Measurements from ENCODE around the gene GALNT17. TPM values are rescaled to one million over a fixed set of nuclear protein-coding genes. Genes with fewer than 3 reads are reported as not detected.
A peak's percentile ranks its signal among the peaks of the same experiment; 100 is the strongest.
"Not testable (repeated sequence)": the region's sequence is repeated elsewhere in the genome, so short reads cannot be mapped to it uniquely, and the experiment has no call there.

GALNT17 gene
- total and polyA plus RNA-seq, 3 experiments from 2014 or later: not detected

GRCh38 chr7:71733107-71733870, 601.3 kb downstream of the GALNT17 start:
- Histone ChIP-seq H3K4me1 (ENCODE audit: insufficient read depth, low read length) (no peaks in the 10 kb centered on the region), H3K9me3 (ENCODE audit: low read length) (no peaks in the 10 kb centered on the region), H3K27me3 (ENCODE audit: insufficient read depth, low read length, poor library complexity, severe bottlenecking) (no peaks in the 10 kb centered on the region), H3K36me3 (ENCODE audit: insufficient read depth, low read length) (no peaks in the 10 kb centered on the region), H3K4me3 (ENCODE audit: low read length) (no peak overlapping the region), H3K27ac (ENCODE audit: low read depth, low read length) (no peak overlapping the region)
- H3K27ac Mint-ChIP-seq: no peak overlapping the region
- no peaks in the 10 kb centered on the region for H3K36me3 Mint-ChIP-seq
- no peaks in the 10 kb centered on the region for H3K4me1 Mint-ChIP-seq
- ChIA-PET CTCF (interaction anchor here (1.5 kb wide), 1 partner anchor 904 kb away, joined by 5 read pairs; no protein-coding TSS in a partner anchor), POLR2A (no interaction called here)
- no peak overlapping the region for H3K4me3 Mint-ChIP-seq
- peaks cover 0 to 3% (median 0%) of the 10 kb centered on the region in 5 donors for H3K9me3 Mint-ChIP-seq
- peak in 3 of 5 donors; percentile 17 to 35 (median 35) for DNase-seq
- no peaks in the 10 kb centered on the region for H3K27me3 Mint-ChIP-seq

- DNase-seq: peak in 2 of 5 donors; percentile 6 to 11
- H3K4me1 ChIP-seq (ENCODE audit: insufficient read depth, low read length): no peaks in the 10 kb centered on the region
- H3K27ac ChIP-seq (ENCODE audit: low read depth, low read length): no peak overlapping the region
- ChIA-PET CTCF (no interaction called here), POLR2A (no interaction called here)
- no peaks in the 10 kb centered on the region for H3K36me3 ChIP-seq (ENCODE audit: insufficient read depth, low read length)
- H3K4me1 Mint-ChIP-seq: no peaks in the 10 kb centered on the region
- H3K9me3 ChIP-seq (ENCODE audit: low read length): no peaks in the 10 kb centered on the region
- H3K9me3 Mint-ChIP-seq: no peaks in the 10 kb centered on the region
- no peak overlapping the region for H3K27ac Mint-ChIP-seq
- no peaks in the 10 kb centered on the region for H3K27me3 ChIP-seq (ENCODE audit: insufficient read depth, low read length, poor library complexity, severe bottlenecking)
- no peak overlapping the region for H3K4me3 Mint-ChIP-seq
- no peaks in the 10 kb centered on the region for H3K36me3 Mint-ChIP-seq
- H3K4me3 ChIP-seq (ENCODE audit: low read length): no peak overlapping the region
- H3K27me3 Mint-ChIP-seq: no peaks in the 10 kb centered on the region
Observed at GRCh38 chr7:71735961-71736556, 604.1 kb downstream of the GALNT17 start.

GRCh38 chr7:71737931-71738540, 606.1 kb downstream of the GALNT17 start:
- H3K36me3 ChIP-seq (ENCODE audit: insufficient read depth, low read length); POLR2A ChIA-PET; H3K27ac ChIP-seq (ENCODE audit: low read depth, low read length); H3K4me1 ChIP-seq (ENCODE audit: insufficient read depth, low read length); H3K4me3 Mint-ChIP-seq; H3K4me3 ChIP-seq (ENCODE audit: low read length); H3K4me1 Mint-ChIP-seq; CTCF ChIA-PET; H3K27me3 ChIP-seq (ENCODE audit: insufficient read depth, low read length, poor library complexity, severe bottlenecking); H3K27me3 Mint-ChIP-seq; H3K9me3 ChIP-seq (ENCODE audit: low read length); H3K36me3 Mint-ChIP-seq; H3K27ac Mint-ChIP-seq; H3K9me3 Mint-ChIP-seq; DNase-seq: not testable (repeated sequence)

GRCh38 chr7:71739520-71740173, 607.7 kb downstream of the GALNT17 start:
- Histone ChIP-seq H3K36me3 (ENCODE audit: insufficient read depth, low read length) (no peaks in the 10 kb centered on the region), H3K27ac (ENCODE audit: low read depth, low read length) (no peak overlapping the region), H3K4me1 (ENCODE audit: insufficient read depth, low read length) (no peaks in the 10 kb centered on the region), H3K9me3 (ENCODE audit: low read length) (no peaks in the 10 kb centered on the region), H3K27me3 (ENCODE audit: insufficient read depth, low read length, poor library complexity, severe bottlenecking) (no peaks in the 10 kb centered on the region), H3K4me3 (ENCODE audit: low read length) (no peak overlapping the region)
- DNase-seq: no peak
- POLR2A ChIA-PET: no interaction called here
- peaks cover 0 to 9% (median 0%) of the 10 kb centered on the region in 5 donors for H3K9me3 Mint-ChIP-seq
- H3K4me3 Mint-ChIP-seq: no peak overlapping the region
- H3K27me3 Mint-ChIP-seq: no peaks in the 10 kb centered on the region
- no peaks in the 10 kb centered on the region for H3K4me1 Mint-ChIP-seq
- peak overlapping the region in 1 of 8 donors; percentile 33 for H3K27ac Mint-ChIP-seq
- CTCF ChIA-PET: no interaction called here
- H3K36me3 Mint-ChIP-seq: no peaks in the 10 kb centered on the region

- H3K27me3 Mint-ChIP-seq: no peaks in the 10 kb centered on the region
- H3K9me3 Mint-ChIP-seq: peaks cover 0 to 12% (median 0%) of the 10 kb centered on the region in 5 donors
- Histone ChIP-seq H3K4me3 (ENCODE audit: low read length) (no peak overlapping the region), H3K4me1 (ENCODE audit: insufficient read depth, low read length) (no peaks in the 10 kb centered on the region), H3K9me3 (ENCODE audit: low read length) (no peaks in the 10 kb centered on the region), H3K27ac (ENCODE audit: low read depth, low read length) (no peak overlapping the region), H3K27me3 (ENCODE audit: insufficient read depth, low read length, poor library complexity, severe bottlenecking) (no peaks in the 10 kb centered on the region), H3K36me3 (ENCODE audit: insufficient read depth, low read length) (no peaks in the 10 kb centered on the region)
- ChIA-PET POLR2A (no interaction called here), CTCF (no interaction called here)
- H3K36me3 Mint-ChIP-seq: no peaks in the 10 kb centered on the region
- DNase-seq: no peak
- peak overlapping the region in 1 of 8 donors; percentile 33 for H3K27ac Mint-ChIP-seq
- H3K4me1 Mint-ChIP-seq: no peaks in the 10 kb centered on the region
- no peak overlapping the region for H3K4me3 Mint-ChIP-seq
Observed at GRCh38 chr7:71740174-71740560, 608.2 kb downstream of the GALNT17 start.

GRCh38 chr7:71746006-71746405, 614.1 kb downstream of the GALNT17 start:
- H3K4me1 Mint-ChIP-seq: no peaks in the 10 kb centered on the region
- H3K27ac Mint-ChIP-seq: no peak overlapping the region
- no peak overlapping the region for H3K4me3 Mint-ChIP-seq
- ChIA-PET CTCF (no interaction called here), POLR2A (no interaction called here)
- H3K36me3 Mint-ChIP-seq: no peaks in the 10 kb centered on the region
- H3K9me3 Mint-ChIP-seq: peaks cover 7 to 13% (median 11%) of the 10 kb centered on the region in 5 donors
- no peak for DNase-seq
- H3K27me3 ChIP-seq (ENCODE audit: insufficient read depth, low read length, poor library complexity, severe bottlenecking): no peaks in the 10 kb centered on the region
- H3K36me3 ChIP-seq (ENCODE audit: insufficient read depth, low read length): no peaks in the 10 kb centered on the region
- H3K27ac ChIP-seq (ENCODE audit: low read depth, low read length): no peak overlapping the region
- H3K4me1 ChIP-seq (ENCODE audit: insufficient read depth, low read length): no peaks in the 10 kb centered on the region
- no peaks in the 10 kb centered on the region for H3K27me3 Mint-ChIP-seq
- no peak overlapping the region for H3K4me3 ChIP-seq (ENCODE audit: low read length)
- H3K9me3 ChIP-seq (ENCODE audit: low read length): no peaks in the 10 kb centered on the region

GRCh38 chr7:71750290-71750689, 618.3 kb downstream of the GALNT17 start:
- no peaks in the 10 kb centered on the region for H3K36me3 ChIP-seq (ENCODE audit: insufficient read depth, low read length)
- no peaks in the 10 kb centered on the region for H3K4me1 ChIP-seq (ENCODE audit: insufficient read depth, low read length)
- peaks cover 7 to 16% (median 11%) of the 10 kb centered on the region in 5 donors for H3K9me3 Mint-ChIP-seq
- no peak overlapping the region for H3K27ac Mint-ChIP-seq
- peaks cover 3 to 6% of the 10 kb centered on the region in 2 donors for H3K27me3 Mint-ChIP-seq
- ChIA-PET CTCF (no interaction called here), POLR2A (no interaction called here)
- H3K27ac ChIP-seq (ENCODE audit: low read depth, low read length): no peak overlapping the region
- H3K4me1 Mint-ChIP-seq: no peaks in the 10 kb centered on the region
- H3K4me3 ChIP-seq (ENCODE audit: low read length): no peak overlapping the region
- DNase-seq: no peak
- H3K9me3 ChIP-seq (ENCODE audit: low read length): no peaks in the 10 kb centered on the region
- H3K4me3 Mint-ChIP-seq: no peak overlapping the region
- H3K36me3 Mint-ChIP-seq: no peaks in the 10 kb centered on the region
- H3K27me3 ChIP-seq (ENCODE audit: insufficient read depth, low read length, poor library complexity, severe bottlenecking): no peaks in the 10 kb centered on the region

All from CD8-positive, alpha-beta memory T cell (primary cell).